Measurements from ENCODE around the gene LILRB5.
A peak's percentile ranks its signal among the peaks of the same experiment; 100 is the strongest.
"Not testable (repeated sequence)": the region's sequence is repeated elsewhere in the genome, so short reads cannot be mapped to it uniquely, and the experiment has no call there.

The LILRB5 gene

GRCh38 chr19:54209811-54210494, 47.1 kb downstream of the LILRB5 start:
- DNase-seq: peak; percentile 87

GRCh38 chr19:54209058-54209810, 47.8 kb downstream of the LILRB5 start:
- no peak for DNase-seq

- no peak for DNase-seq
Observed at GRCh38 chr19:54208784-54209057, 48.4 kb downstream of the LILRB5 start.

- peak; percentile 100 for DNase-seq
Observed at GRCh38 chr19:54207983-54208783, 48.9 kb downstream of the LILRB5 start.

- DNase-seq: peak; percentile 89
Observed at GRCh38 chr19:54207676-54207982, 49.4 kb downstream of the LILRB5 start.

- DNase-seq: not testable (repeated sequence)
Observed at GRCh38 chr19:54207193-54207592, 49.9 kb downstream of the LILRB5 start.

GRCh38 chr19:54206831-54207177, 50.3 kb downstream of the LILRB5 start:
- no peak for DNase-seq

GRCh38 chr19:54206030-54206830, 50.8 kb downstream of the LILRB5 start:
- DNase-seq: no peak

GRCh38 chr19:54204767-54205468, 52.2 kb downstream of the LILRB5 start:
- no peak for DNase-seq

- DNase-seq: no peak
Observed at GRCh38 chr19:54203151-54203611, 53.9 kb downstream of the LILRB5 start.

- no peak for DNase-seq
Observed at GRCh38 chr19:54201980-54202379, 55.1 kb downstream of the LILRB5 start.

GRCh38 chr19:54201172-54201701, 55.8 kb downstream of the LILRB5 start:
- DNase-seq: no peak
